Ascending aorta (tissue), 2 donors: ENCODE results near the gene LRRC45. TPM values are rescaled to one million over a fixed set of nuclear protein-coding genes. Genes with fewer than 3 reads are reported as not detected.
A peak's percentile ranks its signal among the peaks of the same experiment; 100 is the strongest.

Experiments used
- DNase-seq, 2 donors: peaks; one replicate each; pipeline ENCODE4 v3.0.0-alpha.2; 2019; ENCODE audit warnings: low spot score in 2 of 2
- H3K27ac ChIP-seq, 2 donors: fragments of 200-600 bp; sonication (generic); one replicate each; pipeline ENCODE4 v1.5.1; 2016 to 2017; ENCODE audit warnings: mild to moderate bottlenecking in 1 of 2
- H3K27me3 ChIP-seq: fragments of 200-600 bp; sonication (generic); one replicate; pipeline ENCODE4 v1.5.1; 2017
- H3K36me3 ChIP-seq, 2 donors: fragments of 200-600 bp; sonication (generic); one replicate each; pipeline ENCODE4 v1.5.1; 2016
- H3K4me1 ChIP-seq, 2 donors: fragments of 200-600 bp; sonication (generic); one replicate each; pipeline ENCODE4 v1.5.1; 2016 to 2017; ENCODE audit warnings: mild to moderate bottlenecking in 1 of 2
- H3K4me3 ChIP-seq, 2 donors: fragments of 200-600 bp; sonication (generic); one replicate each; pipeline ENCODE4 v1.5.1; 2016 to 2017; ENCODE audit warnings: mild to moderate bottlenecking in 1 of 2
- H3K9me3 ChIP-seq, 2 donors: fragments of 200-600 bp; sonication (generic); one replicate each; pipeline ENCODE4 v1.5.1; 2016
- CTCF ChIP-seq, 3 experiments: fragments of 200-600 bp in 2 of 3; fragments of 450-650 bp in 1 of 3; sonication (generic) in 2 of 3; IDR thresholded peaks; one replicate each; pipeline ENCODE4 v1.5.1; 2016 to 2019; ENCODE audit warnings: antibody characterized with exemption in 3 of 3, mild to moderate bottlenecking in 1 of 3, moderate library complexity in 1 of 3
- intact Hi-C: fragments of 100-400 bp; cut with DNase I; formaldehyde crosslinking; loops from one replicate; pipeline ENCODE4 v1.15.1; 2023
- total RNA-seq: library from RNA; depleted of rRNA; stranded (reverse); fragments of >200 nt; gene quantifications from one replicate; pipeline ENCODE4 v1.1.0, GENCODE V29; 2016

Gene LRRC45
- total RNA-seq, 1 donor from 2014 or later: 2.0 TPM

GRCh38 chr17:81992306-81993102, 30.6 kb upstream of the LRRC45 start:
- H3K27ac ChIP-seq: peak overlapping the region; percentile 12 to 49
- H3K9me3 ChIP-seq: no peaks in the 10 kb centered on the region
- intact Hi-C loops: no loop called here
- no peak for TF ChIP-seq CTCF (IDR thresholded peaks at IDR 0.05)
- H3K36me3 ChIP-seq: peaks cover 13 to 18% of the 10 kb centered on the region in 2 donors
- peaks cover 7 to 15% of the 10 kb centered on the region in 2 donors for H3K4me1 ChIP-seq
- H3K4me3 ChIP-seq: peak overlapping the region in 1 of 2 donors; percentile 50
- DNase-seq: no peak
- H3K27me3 ChIP-seq: no peaks in the 10 kb centered on the region

- Histone ChIP-seq H3K4me1 (peaks cover 7 to 15% of the 10 kb centered on the region in 2 donors), H3K4me3 (no peak overlapping the region)
- intact Hi-C loops: no loop called here
Observed at GRCh38 chr17:81993729-81994592, 29.1 kb upstream of the LRRC45 start.

GRCh38 chr17:81994593-81995462, 28.3 kb upstream of the LRRC45 start:
- Histone ChIP-seq H3K4me3 (no peak overlapping the region), H3K9me3 (no peaks in the 10 kb centered on the region), H3K27ac (no peak overlapping the region), H3K27me3 (no peaks in the 10 kb centered on the region), H3K4me1 (peaks cover 7 to 15% of the 10 kb centered on the region in 2 donors), H3K36me3 (peaks cover 13% of the 10 kb centered on the region in 2 donors)
- TF ChIP-seq CTCF (IDR thresholded peaks at IDR 0.05): no peak
- no peak for DNase-seq
- intact Hi-C loops: no loop called here

More at GRCh38 chr17:81993729-81994592, 29.1 kb upstream of the LRRC45 start:
- Histone ChIP-seq H3K36me3 (peaks cover 13% of the 10 kb centered on the region in 2 donors), H3K27ac (no peak overlapping the region), H3K27me3 (no peaks in the 10 kb centered on the region), H3K9me3 (no peaks in the 10 kb centered on the region)
- TF ChIP-seq CTCF (IDR thresholded peaks at IDR 0.05): no peak
- no peak for DNase-seq

- intact Hi-C loops: no loop called here
- no peak for DNase-seq
- peaks cover 13% of the 10 kb centered on the region in 2 donors for H3K36me3 ChIP-seq
- H3K27me3 ChIP-seq: no peaks in the 10 kb centered on the region
- H3K9me3 ChIP-seq: no peaks in the 10 kb centered on the region
- TF ChIP-seq CTCF (IDR thresholded peaks at IDR 0.05): no peak
- H3K4me3 ChIP-seq: no peak overlapping the region
- H3K27ac ChIP-seq: no peak overlapping the region
- H3K4me1 ChIP-seq: peaks cover 7 to 15% of the 10 kb centered on the region in 2 donors
Observed at GRCh38 chr17:81995463-81996231, 27.5 kb upstream of the LRRC45 start.
